ENCODE results near the gene EIF2S2. TPM values are rescaled to one million over a fixed set of nuclear protein-coding genes. Genes with fewer than 3 reads are reported as not detected.
A peak's percentile ranks its signal among the peaks of the same experiment; 100 is the strongest.

Gene EIF2S2
- total and polyA plus RNA-seq, 2 donors (not counting 1 experiment from before 2014, with no cell fraction given), result 11.3 to 26.4 TPM

DNA sequence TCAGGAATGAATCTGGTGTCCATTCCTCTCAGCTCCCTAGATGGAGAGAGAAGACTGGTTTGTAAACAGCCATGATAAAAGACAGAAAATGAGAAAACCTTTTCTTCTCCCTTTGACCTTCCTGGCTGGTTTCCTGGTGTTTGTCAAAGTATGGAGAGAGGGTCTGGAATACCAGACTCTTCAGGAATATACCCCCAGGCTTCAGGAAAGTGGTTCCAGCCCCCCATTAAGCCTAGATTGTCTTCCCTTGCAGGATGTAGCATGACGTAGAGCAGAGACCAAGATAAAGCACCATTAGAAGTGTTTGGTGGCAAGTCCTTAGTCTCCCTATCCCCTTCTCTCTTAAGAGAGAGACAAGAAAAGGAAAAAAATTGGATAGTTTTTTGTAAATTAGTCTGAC lies 51.1 kb downstream of the EIF2S2 start:
- H3K27me3 ChIP-seq (replicated peaks in 1 of 4; ENCODE audit: control extremely low read depth in 1 of 4, control insufficient read depth in 3 of 4, insufficient read depth in 4 of 4, low read length in 3 of 4), result no peaks in the 10 kb centered on the region
- no CpG with 5 or more reads among the region's 1 CpG for WGBS (ENCODE audit: insufficient coverage)
- no peak overlapping the region for H3K9ac ChIP-seq (ENCODE audit: low read length)
- H3K79me2 ChIP-seq (ENCODE audit: control insufficient read depth, insufficient read depth, low read length), result peaks cover 82% of the 10 kb centered on the region
- H3K4me1 Mint-ChIP-seq, result peaks cover 46% of the 10 kb centered on the region
- DNase-seq (no peak), ATAC-seq (ENCODE audit: low read depth) (no peak)
- peaks cover 88% of the 10 kb centered on the region for H4K20me1 ChIP-seq (ENCODE audit: control insufficient read depth, insufficient read depth, low read length, poor library complexity, severe bottlenecking)
- no peak overlapping the region for H2AFZ ChIP-seq (ENCODE audit: insufficient read depth, low read depth, low read length, poor library complexity, severe bottlenecking)
- no peak overlapping the region for H3K4me3 Mint-ChIP-seq
- H3K4me1 ChIP-seq (ENCODE audit: control insufficient read depth in 2 of 2, insufficient read depth in 2 of 2, low read length in 2 of 2), result peaks cover 18% of the 10 kb centered on the region in 2 donors
- H3K27ac ChIP-seq (ENCODE audit: low read length in 2 of 2), result no peak overlapping the region
- no peaks in the 10 kb centered on the region for H3K9me3 Mint-ChIP-seq (ENCODE audit: insufficient read depth)
- H3K36me3 ChIP-seq (replicated peaks in 1 of 2; ENCODE audit: control extremely low read depth in 1 of 2, control insufficient read depth in 1 of 2, extremely low read depth in 1 of 2, insufficient read depth in 2 of 2, low read length in 1 of 2), result peaks cover 0 to 47% of the 10 kb centered on the region in 2 experiments
- no peak overlapping the region for H3K4me2 ChIP-seq (replicated peaks; ENCODE audit: low read depth, low read length, poor library complexity, severe bottlenecking)
- no peak for TF ChIP-seq EZH2 (IDR thresholded peaks at IDR 0.05; ENCODE audit: borderline replicate concordance, insufficient read depth, low read depth, low read length, poor library complexity, severe bottlenecking)
- TF ChIP-seq, protein P1, sequence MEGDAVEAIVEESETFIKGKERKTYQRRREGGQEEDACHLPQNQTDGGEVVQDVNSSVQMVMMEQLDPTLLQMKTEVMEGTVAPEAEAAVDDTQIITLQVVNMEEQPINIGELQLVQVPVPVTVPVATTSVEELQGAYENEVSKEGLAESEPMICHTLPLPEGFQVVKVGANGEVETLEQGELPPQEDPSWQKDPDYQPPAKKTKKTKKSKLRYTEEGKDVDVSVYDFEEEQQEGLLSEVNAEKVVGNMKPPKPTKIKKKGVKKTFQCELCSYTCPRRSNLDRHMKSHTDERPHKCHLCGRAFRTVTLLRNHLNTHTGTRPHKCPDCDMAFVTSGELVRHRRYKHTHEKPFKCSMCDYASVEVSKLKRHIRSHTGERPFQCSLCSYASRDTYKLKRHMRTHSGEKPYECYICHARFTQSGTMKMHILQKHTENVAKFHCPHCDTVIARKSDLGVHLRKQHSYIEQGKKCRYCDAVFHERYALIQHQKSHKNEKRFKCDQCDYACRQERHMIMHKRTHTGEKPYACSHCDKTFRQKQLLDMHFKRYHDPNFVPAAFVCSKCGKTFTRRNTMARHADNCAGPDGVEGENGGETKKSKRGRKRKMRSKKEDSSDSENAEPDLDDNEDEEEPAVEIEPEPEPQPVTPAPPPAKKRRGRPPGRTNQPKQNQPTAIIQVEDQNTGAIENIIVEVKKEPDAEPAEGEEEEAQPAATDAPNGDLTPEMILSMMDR (IDR thresholded peaks at IDR 0.05), result no peak
- no peaks in the 10 kb centered on the region for H3K9me3 ChIP-seq (ENCODE audit: control extremely low read depth in 1 of 3, control insufficient read depth in 2 of 3, insufficient read depth in 1 of 3, low read length in 2 of 3)
- ChIA-PET POLR2A (no interaction called here), CTCF (interaction anchor here (1.0 kb wide), 1 partner anchor 8 kb away, joined by 3 read pairs; no protein-coding TSS in a partner anchor)
- intact Hi-C loops (cut with micrococcal nuclease), result no loop called here
- no peaks in the 10 kb centered on the region for H3K27me3 Mint-ChIP-seq
- H3K4me3 ChIP-seq (ENCODE audit: control extremely low read depth in 1 of 5, extremely low read depth in 1 of 5, insufficient read depth in 1 of 5, low read depth in 2 of 5, low read length in 4 of 5), result no peak overlapping the region
- H3K27ac Mint-ChIP-seq, result no peak overlapping the region

DNA sequence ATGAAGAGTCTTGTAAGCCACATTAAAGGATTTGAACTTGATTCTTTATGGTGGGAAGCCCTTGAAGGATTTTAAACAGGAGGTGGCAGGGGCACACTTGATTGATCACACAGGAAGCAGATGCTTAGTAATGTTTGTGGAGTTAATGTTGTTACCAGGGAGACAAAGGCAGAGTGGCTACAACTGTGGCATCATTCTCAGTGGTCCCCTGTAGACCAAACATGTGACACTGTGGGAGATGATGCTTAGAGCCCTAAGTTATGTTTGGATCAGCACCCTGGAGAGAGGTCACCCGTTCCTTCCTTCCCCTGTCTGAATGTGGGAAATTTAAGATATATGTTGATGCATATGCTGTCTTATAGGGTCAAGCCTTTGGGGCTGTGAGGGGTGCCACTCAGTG lies 53.2 kb downstream of the EIF2S2 start:
- H3K9me3 Mint-ChIP-seq (ENCODE audit: insufficient read depth), result no peaks in the 10 kb centered on the region
- Histone ChIP-seq H3K9ac (ENCODE audit: low read length) (no peak overlapping the region), H3K4me3 (ENCODE audit: control extremely low read depth in 1 of 5, extremely low read depth in 1 of 5, insufficient read depth in 1 of 5, low read depth in 2 of 5, low read length in 4 of 5) (no peak overlapping the region), H4K20me1 (ENCODE audit: control insufficient read depth, insufficient read depth, low read length, poor library complexity, severe bottlenecking) (peaks cover 87% of the 10 kb centered on the region), H3K79me2 (ENCODE audit: control insufficient read depth, insufficient read depth, low read length) (peaks cover 82% of the 10 kb centered on the region), H3K9me3 (ENCODE audit: control extremely low read depth in 1 of 3, control insufficient read depth in 2 of 3, insufficient read depth in 1 of 3, low read length in 2 of 3) (no peaks in the 10 kb centered on the region), H3K27me3 (replicated peaks in 1 of 4; ENCODE audit: control extremely low read depth in 1 of 4, control insufficient read depth in 3 of 4, insufficient read depth in 4 of 4, low read length in 3 of 4) (no peaks in the 10 kb centered on the region), H3K27ac (ENCODE audit: low read length in 2 of 2) (peak overlapping the region; percentile 43 to 71), H3K4me2 (replicated peaks; ENCODE audit: low read depth, low read length, poor library complexity, severe bottlenecking) (peak overlapping the region; percentile 14), H2AFZ (ENCODE audit: insufficient read depth, low read depth, low read length, poor library complexity, severe bottlenecking) (no peak overlapping the region), H3K4me1 (ENCODE audit: control insufficient read depth in 2 of 2, insufficient read depth in 2 of 2, low read length in 2 of 2) (peaks cover 27 to 31% of the 10 kb centered on the region in 2 donors), H3K36me3 (replicated peaks in 1 of 2; ENCODE audit: control extremely low read depth in 1 of 2, control insufficient read depth in 1 of 2, extremely low read depth in 1 of 2, insufficient read depth in 2 of 2, low read length in 1 of 2) (peaks cover 0 to 26% of the 10 kb centered on the region in 2 experiments)
- DNase-seq (peak; percentile 76), ATAC-seq (ENCODE audit: low read depth) (peak; percentile 80)
- intact Hi-C loops (cut with micrococcal nuclease), result no loop called here
- CTCF ChIA-PET, result interaction anchor here (1.3 kb wide), 1 partner anchor 9 kb away, joined by 4 read pairs; no protein-coding TSS in a partner anchor
- H3K4me3 Mint-ChIP-seq, result no peak overlapping the region
- POLR2A ChIA-PET, result no interaction called here
- H3K27ac Mint-ChIP-seq, result peak overlapping the region; percentile 33
- H3K27me3 Mint-ChIP-seq, result no peaks in the 10 kb centered on the region
- no CpG with 5 or more reads among the region's 1 CpG for WGBS (ENCODE audit: insufficient coverage)
- H3K4me1 Mint-ChIP-seq, result peaks cover 63% of the 10 kb centered on the region
- no peak for TF ChIP-seq EZH2 (IDR thresholded peaks at IDR 0.05; ENCODE audit: borderline replicate concordance, insufficient read depth, low read depth, low read length, poor library complexity, severe bottlenecking)
- TF ChIP-seq, protein P1 (IDR thresholded peaks at IDR 0.05), result no peak
